Measurements from ENCODE around the gene KIAA1217.

DNA sequence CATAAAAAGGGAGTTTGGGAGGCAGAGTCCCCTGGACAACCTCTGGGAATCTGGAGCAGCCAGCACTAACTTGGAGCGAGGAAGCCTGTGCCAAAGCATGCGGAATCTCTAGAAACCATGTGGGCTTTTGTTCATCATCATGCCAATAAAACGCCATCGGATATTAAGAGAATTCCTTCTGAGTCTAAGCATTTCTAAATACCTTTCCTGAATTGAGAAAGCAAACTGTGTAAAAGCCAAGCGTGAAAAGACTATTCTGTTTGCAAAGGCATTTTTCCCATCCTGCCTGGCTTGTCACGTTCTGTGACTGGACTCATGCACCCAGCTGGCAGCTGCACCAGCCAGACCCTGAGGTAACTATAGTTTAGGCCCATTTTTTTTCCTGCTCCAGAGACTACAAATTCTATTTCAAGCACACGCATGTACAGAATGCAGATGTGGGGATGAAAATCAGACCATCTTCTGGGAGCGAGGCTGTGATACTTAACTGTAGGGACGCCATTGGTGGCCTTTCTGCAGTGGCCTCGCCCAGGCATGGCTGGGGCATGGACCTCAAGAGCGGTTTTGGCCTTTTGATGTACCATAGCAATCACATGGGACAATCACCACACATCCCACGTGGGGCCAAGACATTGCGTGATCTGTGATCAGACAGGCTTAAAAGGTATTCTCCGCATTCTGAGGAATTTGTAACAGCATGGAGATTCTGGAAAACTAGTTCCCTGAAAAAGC, 218.9 kb downstream of the KIAA1217 start:
- TF ChIP-seq FOSL2 (IDR thresholded peaks at IDR 0.05) = no peak
- no peak for TF ChIP-seq FOSL2 (CRISPR knock-in tag; IDR thresholded peaks at IDR 0.05)
- no peak for TF ChIP-seq JUN (IDR thresholded peaks at IDR 0.05)
- TF ChIP-seq, protein P1, sequence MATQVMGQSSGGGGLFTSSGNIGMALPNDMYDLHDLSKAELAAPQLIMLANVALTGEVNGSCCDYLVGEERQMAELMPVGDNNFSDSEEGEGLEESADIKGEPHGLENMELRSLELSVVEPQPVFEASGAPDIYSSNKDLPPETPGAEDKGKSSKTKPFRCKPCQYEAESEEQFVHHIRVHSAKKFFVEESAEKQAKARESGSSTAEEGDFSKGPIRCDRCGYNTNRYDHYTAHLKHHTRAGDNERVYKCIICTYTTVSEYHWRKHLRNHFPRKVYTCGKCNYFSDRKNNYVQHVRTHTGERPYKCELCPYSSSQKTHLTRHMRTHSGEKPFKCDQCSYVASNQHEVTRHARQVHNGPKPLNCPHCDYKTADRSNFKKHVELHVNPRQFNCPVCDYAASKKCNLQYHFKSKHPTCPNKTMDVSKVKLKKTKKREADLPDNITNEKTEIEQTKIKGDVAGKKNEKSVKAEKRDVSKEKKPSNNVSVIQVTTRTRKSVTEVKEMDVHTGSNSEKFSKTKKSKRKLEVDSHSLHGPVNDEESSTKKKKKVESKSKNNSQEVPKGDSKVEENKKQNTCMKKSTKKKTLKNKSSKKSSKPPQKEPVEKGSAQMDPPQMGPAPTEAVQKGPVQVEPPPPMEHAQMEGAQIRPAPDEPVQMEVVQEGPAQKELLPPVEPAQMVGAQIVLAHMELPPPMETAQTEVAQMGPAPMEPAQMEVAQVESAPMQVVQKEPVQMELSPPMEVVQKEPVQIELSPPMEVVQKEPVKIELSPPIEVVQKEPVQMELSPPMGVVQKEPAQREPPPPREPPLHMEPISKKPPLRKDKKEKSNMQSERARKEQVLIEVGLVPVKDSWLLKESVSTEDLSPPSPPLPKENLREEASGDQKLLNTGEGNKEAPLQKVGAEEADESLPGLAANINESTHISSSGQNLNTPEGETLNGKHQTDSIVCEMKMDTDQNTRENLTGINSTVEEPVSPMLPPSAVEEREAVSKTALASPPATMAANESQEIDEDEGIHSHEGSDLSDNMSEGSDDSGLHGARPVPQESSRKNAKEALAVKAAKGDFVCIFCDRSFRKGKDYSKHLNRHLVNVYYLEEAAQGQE (IDR thresholded peaks at IDR 0.05) = no peak
- no peak for TF ChIP-seq POLR2A (IDR thresholded peaks at IDR 0.05; ENCODE audit: low read length)
- TF ChIP-seq, protein P2, sequence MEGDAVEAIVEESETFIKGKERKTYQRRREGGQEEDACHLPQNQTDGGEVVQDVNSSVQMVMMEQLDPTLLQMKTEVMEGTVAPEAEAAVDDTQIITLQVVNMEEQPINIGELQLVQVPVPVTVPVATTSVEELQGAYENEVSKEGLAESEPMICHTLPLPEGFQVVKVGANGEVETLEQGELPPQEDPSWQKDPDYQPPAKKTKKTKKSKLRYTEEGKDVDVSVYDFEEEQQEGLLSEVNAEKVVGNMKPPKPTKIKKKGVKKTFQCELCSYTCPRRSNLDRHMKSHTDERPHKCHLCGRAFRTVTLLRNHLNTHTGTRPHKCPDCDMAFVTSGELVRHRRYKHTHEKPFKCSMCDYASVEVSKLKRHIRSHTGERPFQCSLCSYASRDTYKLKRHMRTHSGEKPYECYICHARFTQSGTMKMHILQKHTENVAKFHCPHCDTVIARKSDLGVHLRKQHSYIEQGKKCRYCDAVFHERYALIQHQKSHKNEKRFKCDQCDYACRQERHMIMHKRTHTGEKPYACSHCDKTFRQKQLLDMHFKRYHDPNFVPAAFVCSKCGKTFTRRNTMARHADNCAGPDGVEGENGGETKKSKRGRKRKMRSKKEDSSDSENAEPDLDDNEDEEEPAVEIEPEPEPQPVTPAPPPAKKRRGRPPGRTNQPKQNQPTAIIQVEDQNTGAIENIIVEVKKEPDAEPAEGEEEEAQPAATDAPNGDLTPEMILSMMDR (IDR thresholded peaks at IDR 0.05) = no peak
- TF ChIP-seq, protein P3, sequence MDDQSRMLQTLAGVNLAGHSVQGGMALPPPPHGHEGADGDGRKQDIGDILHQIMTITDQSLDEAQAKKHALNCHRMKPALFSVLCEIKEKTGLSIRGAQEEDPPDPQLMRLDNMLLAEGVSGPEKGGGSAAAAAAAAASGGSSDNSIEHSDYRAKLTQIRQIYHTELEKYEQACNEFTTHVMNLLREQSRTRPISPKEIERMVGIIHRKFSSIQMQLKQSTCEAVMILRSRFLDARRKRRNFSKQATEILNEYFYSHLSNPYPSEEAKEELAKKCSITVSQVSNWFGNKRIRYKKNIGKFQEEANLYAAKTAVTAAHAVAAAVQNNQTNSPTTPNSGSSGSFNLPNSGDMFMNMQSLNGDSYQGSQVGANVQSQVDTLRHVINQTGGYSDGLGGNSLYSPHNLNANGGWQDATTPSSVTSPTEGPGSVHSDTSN (IDR thresholded peaks at IDR 0.05) = no peak
- TF ChIP-seq RNF2 (IDR thresholded peaks at IDR 0.05; ENCODE audit: borderline replicate concordance, low read depth) = no peak
- no peak for TF ChIP-seq SREBF2 (IDR thresholded peaks at IDR 0.05)
